ENCODE results near the gene HCN2.

- TF ChIP-seq POLR2A (IDR thresholded peaks at IDR 0.05): no peak
- no peak for TF ChIP-seq CTCF (IDR thresholded peaks at IDR 0.05)
Observed at GRCh38 chr19:642767-643727, 53.4 kb downstream of the HCN2 start.

Measured in breast epithelium (tissue), 3 donors.